Measurements from ENCODE around the gene PAK2.

- TF ChIP-seq CTCF (conservative IDR thresholded peaks at IDR 0.05; ENCODE audit: low read depth, low read length), result no peak
- TF ChIP-seq EZH2 (IDR thresholded peaks at IDR 0.05; ENCODE audit: borderline replicate concordance, low read depth, low read length, poor library complexity, severe bottlenecking), result no peak
Observed at GRCh38 chr3:196803891-196804468, 64.3 kb downstream of the PAK2 start.
